NCI-H1105 treated with DMSO at 0.1 percent for 48 hours (cell line): Measurements from ENCODE around the gene IL6R.
"Not testable (repeated sequence)": the region's sequence is repeated elsewhere in the genome, so short reads cannot be mapped to it uniquely, and the experiment has no call there.

Experiments
- DNase-seq: peaks from one replicate; lab custom pipeline; 2025; lab: John Stamatoyannopoulos, UW

Gene IL6R

DNA sequence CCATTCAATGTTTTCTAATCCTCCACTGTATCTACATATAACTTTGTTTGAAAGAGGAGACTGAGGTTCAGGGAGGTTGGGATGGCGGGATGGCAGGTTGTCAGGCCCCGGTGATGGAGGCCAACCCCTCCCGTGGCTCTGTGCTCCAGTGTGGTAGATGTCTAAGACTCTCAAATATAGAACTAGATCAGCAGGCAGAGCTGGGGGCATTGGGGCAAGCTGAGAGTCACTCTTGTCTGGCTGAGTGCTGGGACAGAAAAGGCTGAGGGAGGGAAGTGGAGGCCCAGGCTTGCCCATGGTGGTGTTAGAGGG lies 1.7 kb downstream of the IL6R start:
- no peak for DNase-seq

GRCh38 chr1:154407198-154408091 lies 2.3 kb downstream of the IL6R start:
- DNase-seq = no peak

GRCh38 chr1:154408174-154408777 lies 3.1 kb downstream of the IL6R start:
- no peak for DNase-seq

DNA sequence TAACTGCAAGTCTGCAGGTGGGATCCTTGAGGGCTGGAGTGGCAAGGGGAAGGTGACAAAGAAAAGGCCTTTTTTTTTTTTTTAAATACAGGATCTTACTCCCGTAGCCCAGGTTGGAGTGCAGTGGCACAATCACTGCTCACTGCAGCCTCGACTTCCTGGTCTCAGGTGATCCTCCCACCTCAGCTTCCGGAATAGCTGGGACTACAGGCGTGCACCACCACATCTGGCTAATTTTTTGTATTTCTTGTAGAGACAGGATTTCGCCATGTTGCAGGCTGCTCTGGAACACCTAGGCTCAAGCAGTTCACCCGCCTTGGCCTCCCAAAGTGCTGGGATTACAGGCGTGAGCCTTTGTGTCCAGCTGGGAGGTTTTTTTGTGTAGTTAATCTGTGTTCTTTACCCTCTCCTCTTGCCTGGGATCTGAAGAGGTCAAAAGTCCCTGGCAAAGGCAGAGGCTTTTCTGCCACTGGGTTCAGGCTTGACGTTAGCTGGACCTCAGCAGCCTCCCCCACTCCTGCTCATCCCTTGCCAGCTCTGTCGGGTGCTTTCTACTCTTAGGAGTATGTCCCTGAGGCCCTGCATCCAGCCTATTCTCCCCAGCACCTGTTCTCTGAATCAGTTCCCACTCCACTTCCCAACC lies 5.2 kb downstream of the IL6R start:
- DNase-seq = no peak

DNA sequence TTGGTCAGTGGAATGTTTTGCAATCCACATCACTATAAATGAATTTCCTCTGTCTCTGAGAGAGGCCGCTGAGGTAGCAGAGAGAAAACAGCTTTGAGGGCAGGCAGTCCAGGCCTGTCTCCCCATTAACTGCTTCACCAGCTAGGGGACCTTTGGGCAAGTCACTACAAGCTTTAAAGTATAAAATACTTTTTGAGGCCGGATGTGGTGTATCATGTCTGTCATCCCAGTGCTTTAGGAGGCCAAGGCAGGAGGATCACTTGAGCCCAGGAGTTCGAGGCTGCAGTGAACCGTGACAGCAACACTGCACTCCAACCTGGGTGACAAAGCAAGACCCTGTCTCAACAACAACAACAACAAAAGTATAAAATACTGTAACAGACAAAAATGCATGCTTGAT lies 6.4 kb downstream of the IL6R start:
- DNase-seq = no peak

DNA sequence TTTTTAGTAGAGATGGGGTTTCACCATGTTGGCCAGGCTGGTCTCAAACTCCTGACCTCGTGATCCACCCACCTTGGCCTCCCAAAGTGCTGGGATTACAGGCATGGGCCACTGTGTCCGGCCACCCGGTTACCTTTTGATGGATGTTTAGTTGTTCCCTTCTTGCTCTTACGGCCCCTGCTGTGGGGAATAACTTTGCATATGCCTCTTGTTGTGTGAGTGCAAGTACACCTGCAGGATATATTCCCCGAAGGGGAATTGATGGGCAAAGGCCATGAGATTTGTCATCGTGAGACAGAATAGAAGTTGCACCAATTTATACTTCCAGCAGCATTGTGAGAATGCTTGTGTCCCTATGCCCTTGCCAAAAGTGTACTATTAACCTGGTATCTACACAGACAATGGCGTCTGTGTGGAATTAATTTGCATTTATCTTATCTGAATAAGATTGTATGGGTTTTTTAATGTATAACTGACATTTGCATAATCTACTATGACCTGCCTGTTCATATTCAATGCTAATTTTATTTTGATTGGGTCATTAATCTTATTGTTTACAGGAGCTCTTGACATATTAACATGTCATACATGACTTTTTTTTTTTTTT lies 8.1 kb downstream of the IL6R start:
- DNase-seq = no peak

- no peak for DNase-seq
These were observed 9.5 kb downstream of the IL6R start for GRCh38 chr1:154414606-154415005.

DNA sequence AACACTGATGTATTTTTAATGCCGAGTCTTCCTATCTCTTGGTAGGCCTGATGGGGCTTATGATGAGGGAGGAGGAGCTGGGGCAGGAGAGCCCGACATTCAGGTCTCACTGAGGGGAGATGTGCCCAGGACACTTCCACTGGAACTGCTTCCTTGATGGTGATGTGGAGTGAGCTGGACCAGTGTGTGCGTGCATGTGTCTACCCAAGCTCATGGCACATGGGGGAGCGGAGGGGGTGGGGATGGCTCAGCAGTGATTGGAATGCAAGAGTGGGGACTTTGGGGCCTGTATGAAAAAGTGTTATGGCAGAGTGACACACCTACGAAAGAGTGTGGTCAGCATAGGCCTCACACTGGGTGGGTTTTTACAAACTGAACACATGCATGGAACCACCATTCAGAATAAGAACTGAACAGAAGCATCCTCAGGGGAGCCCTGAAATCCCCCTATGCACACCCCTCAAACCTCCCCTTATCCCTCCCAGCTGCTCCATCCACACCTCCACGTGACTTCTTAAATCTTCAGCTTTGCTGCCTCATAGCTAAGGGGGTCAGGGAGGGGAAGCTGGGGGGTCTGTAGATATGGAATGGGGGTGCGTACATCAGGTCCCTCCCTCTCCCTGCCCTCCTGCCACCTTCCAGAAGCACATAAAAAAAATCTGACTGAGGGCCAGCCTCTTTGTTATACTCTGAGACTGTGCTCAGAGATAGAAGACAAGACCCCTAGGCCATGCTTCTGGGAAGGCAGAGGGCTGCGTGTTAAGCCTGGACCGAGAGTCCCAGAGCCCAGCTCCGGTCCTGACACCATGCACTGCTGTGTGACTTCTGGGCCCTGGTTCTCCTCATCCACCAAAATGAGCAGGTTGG lies 11.6 kb downstream of the IL6R start:
- no peak for DNase-seq

GRCh38 chr1:154417338-154417608 lies 12.1 kb downstream of the IL6R start:
- no peak for DNase-seq

DNA sequence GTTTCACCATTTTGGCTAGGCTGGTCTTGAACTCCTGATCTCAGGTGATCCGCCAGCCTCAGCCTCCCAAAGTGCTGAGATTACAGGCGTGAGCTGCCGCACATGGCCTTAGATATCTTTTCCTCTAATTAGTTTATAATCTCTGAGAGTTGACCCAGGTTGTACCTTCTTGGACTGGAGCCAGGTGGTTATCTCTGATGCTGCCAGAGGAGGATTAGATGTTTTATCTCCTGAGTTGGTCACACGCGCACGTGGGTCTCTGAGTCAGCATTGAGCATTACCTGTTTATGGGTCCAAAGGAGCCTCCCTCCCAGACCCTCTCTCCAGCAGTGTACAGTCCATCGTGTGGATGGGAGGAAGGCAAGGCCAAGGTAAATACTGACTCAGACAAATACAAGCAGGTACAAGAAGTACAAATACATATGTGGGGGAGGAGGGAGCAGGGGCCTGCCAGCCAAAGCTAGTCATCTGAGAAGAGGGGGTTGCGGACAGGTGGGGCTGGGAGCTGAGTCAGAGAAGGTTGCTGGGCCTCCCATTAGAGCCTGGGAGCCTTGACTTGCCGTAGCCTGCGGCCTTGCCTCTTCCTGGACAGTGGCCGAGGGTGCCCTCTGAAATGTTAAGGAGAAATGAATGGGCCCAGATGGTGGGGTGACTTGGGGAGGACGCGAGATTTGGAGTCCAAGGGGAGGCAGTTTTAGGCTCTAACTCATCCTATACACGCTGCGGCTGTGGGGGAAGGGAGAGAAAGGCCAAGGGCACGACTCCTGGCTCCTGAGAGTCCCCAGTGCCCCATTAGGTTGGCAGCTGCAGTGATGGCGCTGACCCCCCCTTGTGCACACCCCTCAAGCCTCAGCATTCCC lies 13.1 kb downstream of the IL6R start:
- DNase-seq = no peak

DNA sequence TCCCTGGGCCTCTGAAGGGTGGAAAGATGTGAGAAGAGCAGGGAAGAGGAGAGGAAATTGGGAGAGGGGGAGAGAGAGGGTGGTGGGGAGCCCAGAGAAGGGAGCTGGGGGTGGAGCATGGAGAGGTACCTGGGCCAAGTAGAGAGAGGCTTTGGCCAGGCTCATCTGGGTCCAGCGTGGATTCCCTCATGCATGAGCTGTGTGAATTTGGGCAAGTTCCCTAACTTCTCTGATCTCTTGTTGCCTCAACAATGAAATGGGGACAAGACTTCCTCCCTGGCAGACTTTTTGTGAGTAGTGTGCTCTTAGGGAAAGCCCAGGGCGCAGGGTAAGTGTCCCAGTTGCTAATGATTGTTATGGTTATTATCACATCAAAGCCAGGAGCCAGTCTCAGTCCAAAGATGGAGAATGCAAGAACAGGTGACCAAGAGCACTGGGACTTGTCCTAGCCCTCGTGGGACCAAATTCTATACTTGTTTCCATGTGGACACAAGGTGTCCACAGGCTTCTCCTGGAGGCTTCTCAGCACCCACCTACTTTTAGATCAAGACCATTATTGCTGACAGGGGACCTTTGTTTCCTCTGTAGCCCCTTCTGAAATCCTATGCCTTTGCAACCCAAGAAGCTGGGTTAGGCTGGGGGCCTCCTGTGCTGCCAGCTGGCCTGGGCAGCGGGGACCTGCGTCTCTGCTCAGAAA lies 13.9 kb downstream of the IL6R start:
- no peak for DNase-seq

DNA sequence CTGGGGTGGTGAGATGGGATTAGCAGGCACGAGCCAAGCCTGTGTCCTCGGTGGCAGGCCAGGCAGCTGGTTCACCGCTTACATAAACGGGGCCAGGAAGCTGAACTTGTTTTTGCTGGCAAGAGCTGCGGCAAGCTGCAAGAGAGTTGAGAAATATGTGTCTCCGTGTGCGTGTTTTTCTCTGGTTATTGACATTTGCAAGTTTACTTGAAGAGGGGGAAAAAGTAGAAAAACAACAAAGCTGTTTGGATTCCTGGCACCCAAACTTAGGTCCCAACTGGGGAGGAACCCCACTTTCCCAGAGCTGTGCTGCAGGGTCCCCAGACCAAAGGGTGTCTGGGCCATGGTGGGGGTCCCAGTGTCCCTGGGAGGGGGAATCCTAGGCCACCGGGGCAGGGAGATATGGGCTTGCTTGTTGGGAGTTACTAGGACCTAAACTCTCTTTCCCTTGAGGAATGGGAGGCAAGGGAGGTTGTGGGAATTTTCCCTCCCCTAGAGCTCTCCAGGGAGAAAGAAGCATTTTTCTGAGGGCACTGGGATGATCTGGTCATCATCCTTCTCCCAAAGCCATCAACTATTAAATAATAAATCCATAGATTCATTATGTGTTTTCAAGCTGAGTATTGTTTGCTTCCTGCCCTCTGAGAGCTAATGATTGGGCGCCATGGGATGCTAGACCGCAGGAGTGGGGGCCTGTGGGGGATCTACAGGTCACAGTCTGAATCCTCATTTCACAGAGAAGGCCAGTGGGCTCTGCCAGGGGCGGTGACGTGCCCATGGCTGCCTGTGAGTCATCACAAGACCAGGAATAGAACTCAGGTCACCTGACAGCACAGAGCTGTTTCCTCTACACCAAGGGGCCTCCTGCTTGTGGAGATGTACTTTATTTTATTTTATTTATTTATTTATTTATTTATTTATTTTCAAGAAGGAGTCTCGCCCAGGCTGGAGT lies 14.8 kb downstream of the IL6R start:
- DNase-seq = no peak

GRCh38 chr1:154420961-154421924 lies 16.1 kb downstream of the IL6R start:
- no peak for DNase-seq

GRCh38 chr1:154422049-154422448 lies 16.9 kb downstream of the IL6R start:
- DNase-seq = not testable (repeated sequence)

- no peak for DNase-seq
These were observed 17.4 kb downstream of the IL6R start for GRCh38 chr1:154422521-154422920.

GRCh38 chr1:154423304-154423987 lies 18.3 kb downstream of the IL6R start:
- DNase-seq = no peak

GRCh38 chr1:154423988-154424326 lies 18.8 kb downstream of the IL6R start:
- DNase-seq = no peak

DNA sequence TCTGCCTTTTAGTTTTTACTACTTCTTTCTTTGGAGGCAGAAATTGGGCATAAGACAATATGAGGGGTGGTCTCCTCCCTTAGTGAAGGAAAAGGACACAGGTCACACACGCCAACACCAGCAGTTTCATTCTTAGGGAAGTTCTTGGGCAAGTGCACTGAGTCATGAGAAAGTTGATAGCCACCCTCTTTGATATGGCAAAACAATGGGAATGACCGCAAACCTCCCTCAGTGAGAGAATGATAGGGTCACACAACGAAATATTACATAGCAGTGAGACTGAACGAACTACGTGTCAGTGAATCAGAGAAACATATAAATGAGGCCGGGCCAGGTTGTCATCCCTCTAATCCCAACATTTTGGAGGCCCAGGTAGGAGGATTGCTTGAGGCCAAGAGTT lies 20.0 kb downstream of the IL6R start:
- DNase-seq = no peak
